GM18867 (cell line): ENCODE results near the gene TLE4.

Source experiments
- ATAC-seq: cut with Tn5 transposase; IDR thresholded peaks from one replicate; pipeline ENCODE4 v1.9.1; 2021; ENCODE audit warnings: mild to moderate bottlenecking, moderate library complexity; ENCODE audit not compliant: unreplicated experiment

TLE4 gene

GRCh38 chr9:79660615-79661014 lies 88.8 kb downstream of the TLE4 start:
- no peak for ATAC-seq

- no peak for ATAC-seq
Measured at GRCh38 chr9:79661279-79661678, 89.5 kb downstream of the TLE4 start.

GRCh38 chr9:79661886-79662536 lies 90.2 kb downstream of the TLE4 start:
- ATAC-seq = no peak

- ATAC-seq = no peak
Measured at GRCh38 chr9:79662537-79662956, 90.8 kb downstream of the TLE4 start.

- no peak for ATAC-seq
Measured at GRCh38 chr9:79663300-79663699, 91.5 kb downstream of the TLE4 start.

- no peak for ATAC-seq
Measured at GRCh38 chr9:79663878-79664277, 92.1 kb downstream of the TLE4 start.

GRCh38 chr9:79664375-79664831 lies 92.6 kb downstream of the TLE4 start:
- no peak for ATAC-seq

GRCh38 chr9:79665369-79665768 lies 93.6 kb downstream of the TLE4 start:
- ATAC-seq = no peak

GRCh38 chr9:79665931-79666330 lies 94.2 kb downstream of the TLE4 start:
- no peak for ATAC-seq

- ATAC-seq = no peak
Measured at GRCh38 chr9:79667120-79667519, 95.4 kb downstream of the TLE4 start.

- no peak for ATAC-seq
Measured at GRCh38 chr9:79667817-79668436, 96.2 kb downstream of the TLE4 start.

GRCh38 chr9:79668956-79669355 lies 97.2 kb downstream of the TLE4 start:
- ATAC-seq = no peak

GRCh38 chr9:79670269-79670961 lies 98.7 kb downstream of the TLE4 start:
- no peak for ATAC-seq

GRCh38 chr9:79671558-79671957 lies 99.8 kb downstream of the TLE4 start:
- no peak for ATAC-seq

GRCh38 chr9:79672236-79672635 lies 100.5 kb downstream of the TLE4 start:
- no peak for ATAC-seq

GRCh38 chr9:79672891-79673290 lies 101.1 kb downstream of the TLE4 start:
- no peak for ATAC-seq

GRCh38 chr9:79673614-79674013 lies 101.8 kb downstream of the TLE4 start:
- ATAC-seq = peak; percentile 95

- peak; percentile 46 for ATAC-seq
Measured at GRCh38 chr9:79674052-79674777, 102.5 kb downstream of the TLE4 start.

GRCh38 chr9:79681576-79681975 lies 109.8 kb downstream of the TLE4 start:
- no peak for ATAC-seq

GRCh38 chr9:79682076-79682736 lies 110.4 kb downstream of the TLE4 start:
- no peak for ATAC-seq

- no peak for ATAC-seq
Measured at GRCh38 chr9:79684059-79684458, 112.3 kb downstream of the TLE4 start.
